ENCODE results near the gene ZNF165.

Gene ZNF165

DNA sequence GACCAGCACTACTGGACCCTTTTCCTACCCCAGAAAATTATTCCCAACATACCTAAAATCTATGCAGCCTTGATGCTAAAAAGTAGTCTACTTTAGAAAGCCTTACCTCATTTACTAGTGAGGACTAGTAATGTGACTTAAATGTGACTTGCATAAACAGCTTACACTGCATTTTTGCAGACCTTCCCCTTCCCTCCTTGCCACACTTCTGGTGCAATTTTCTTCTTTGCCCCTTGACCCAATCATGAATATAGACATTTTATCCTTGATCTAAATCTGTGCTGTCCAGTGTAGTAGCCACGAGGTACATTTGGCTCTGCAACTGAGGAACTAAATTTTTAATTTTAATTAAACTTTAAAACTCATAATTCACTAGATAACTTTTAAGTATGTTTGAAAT, 54.3 kb downstream of the ZNF165 start:
- in situ Hi-C loops (cut with HindIII; ENCODE audit: low pct_unique_long_range_greater_than_20kb, low sequenced_read_pairs), result no loop called here
- DNase-seq (ENCODE audit: low read depth in 1 of 2, low spot score in 1 of 2), result no peak
- TF ChIP-seq JUND (IDR thresholded peaks at IDR 0.05; ENCODE audit: low read depth), result no peak

- no peak for DNase-seq (ENCODE audit: low read depth in 1 of 2, low spot score in 1 of 2)
Observed at GRCh38 chr6:28135393-28135792, 55.0 kb downstream of the ZNF165 start.

GRCh38 chr6:28136585-28137504, 56.5 kb downstream of the ZNF165 start:
- peak; percentile 48 to 93 for DNase-seq (ENCODE audit: low read depth in 1 of 2, low spot score in 1 of 2)
- no peak for TF ChIP-seq JUND (IDR thresholded peaks at IDR 0.05; ENCODE audit: low read depth)
- in situ Hi-C loops (cut with HindIII; ENCODE audit: low pct_unique_long_range_greater_than_20kb, low sequenced_read_pairs), result no loop called here

More at GRCh38 chr6:28135393-28135792, 55.0 kb downstream of the ZNF165 start:
- TF ChIP-seq JUND (IDR thresholded peaks at IDR 0.05; ENCODE audit: low read depth), result no peak
- in situ Hi-C loops (cut with HindIII; ENCODE audit: low pct_unique_long_range_greater_than_20kb, low sequenced_read_pairs), result no loop called here

DNA sequence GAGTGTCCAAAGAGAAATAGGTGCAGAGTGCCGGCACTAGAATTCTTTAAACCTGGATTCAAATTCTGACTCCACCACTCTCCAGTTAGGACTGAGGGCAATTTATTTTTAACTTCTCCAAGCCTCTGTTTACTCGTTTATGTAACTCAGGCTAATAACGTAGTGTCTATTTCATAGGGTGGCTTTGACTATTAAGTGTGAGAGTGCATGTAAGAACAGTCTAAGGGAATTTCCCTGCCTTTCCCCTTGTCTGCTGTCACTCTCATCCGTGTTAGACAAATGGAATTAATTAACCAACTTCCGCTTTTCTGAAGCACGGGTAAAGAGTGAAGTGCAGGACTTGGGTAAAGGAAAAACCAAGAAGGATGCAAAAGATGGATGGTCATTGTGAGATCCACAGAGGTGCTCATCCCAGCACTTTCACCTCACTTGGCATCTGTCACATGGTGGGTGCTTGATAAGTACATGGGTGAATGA, 57.2 kb downstream of the ZNF165 start:
- in situ Hi-C loops (cut with HindIII; ENCODE audit: low pct_unique_long_range_greater_than_20kb, low sequenced_read_pairs), result no loop called here
- TF ChIP-seq JUND (IDR thresholded peaks at IDR 0.05; ENCODE audit: low read depth), result no peak
- DNase-seq (ENCODE audit: low read depth in 1 of 2, low spot score in 1 of 2), result no peak

Measured in T47D (cell line).